Neural progenitor cell (in vitro differentiated cells): ENCODE measurements around the gene EFCC1.

Experiments
- CTCF ChIP-seq: fragments of 200-600 bp; sonication (generic); IDR thresholded peaks from 2 replicates; pipeline ENCODE4 v1.5.1; 2017; ENCODE audit warnings: antibody characterized with exemption, mild to moderate bottlenecking
- EZH2 ChIP-seq: fragments of 200-600 bp; sonication (generic); IDR thresholded peaks from 2 replicates; pipeline ENCODE4 v1.6.1; 2017; ENCODE audit warnings: antibody characterized with exemption, mild to moderate bottlenecking, moderate library complexity

- TF ChIP-seq CTCF (no peak), EZH2 (no peak)
These were observed 2.0 kb upstream of the EFCC1 start for GRCh38 chr3:128999102-128999501.
